ENCODE measurements around the gene ARNT2.

DNA sequence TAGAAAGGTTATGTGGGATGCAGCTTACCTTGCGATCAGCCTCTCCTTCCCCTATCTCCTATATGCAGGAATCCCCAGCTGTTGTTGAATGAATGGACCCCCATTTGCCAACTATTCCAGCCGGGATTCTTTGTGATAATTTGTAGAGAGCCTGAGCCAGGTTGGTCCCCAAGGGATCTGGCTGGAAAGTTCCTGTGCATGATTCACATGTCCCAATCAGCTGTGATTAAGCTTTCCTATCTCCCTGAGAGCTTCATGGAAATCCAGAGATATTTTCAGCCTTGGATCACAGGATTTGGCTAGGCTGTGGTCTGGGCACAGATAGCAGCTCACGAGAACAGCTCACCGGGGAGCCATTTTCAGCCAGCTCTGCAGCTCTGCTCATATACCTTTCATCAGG lies 76.7 kb downstream of the ARNT2 start:
- TF ChIP-seq CTCF (IDR thresholded peaks at IDR 0.05) (no peak), NR1H2 (CRISPR knock-in tag; IDR thresholded peaks at IDR 0.05) (no peak), ATF3 (CRISPR knock-in tag; conservative IDR thresholded peaks at IDR 0.05) (no peak), RELA (CRISPR knock-in tag; IDR thresholded peaks at IDR 0.05; ENCODE audit: borderline replicate concordance) (no peak), FOXJ3 (CRISPR knock-in tag; IDR thresholded peaks at IDR 0.05; ENCODE audit: borderline replicate concordance) (no peak), ZNF425 (CRISPR knock-in tag; conservative IDR thresholded peaks at IDR 0.05) (no peak), CREM (CRISPR knock-in tag; IDR thresholded peaks at IDR 0.05) (no peak), TP53 (CRISPR knock-in tag; IDR thresholded peaks at IDR 0.05) (no peak), FOXK1 (CRISPR knock-in tag; IDR thresholded peaks at IDR 0.05) (no peak), CREB1 (CRISPR knock-in tag; IDR thresholded peaks at IDR 0.05) (no peak), ZNF219 (CRISPR knock-in tag; IDR thresholded peaks at IDR 0.05; ENCODE audit: borderline replicate concordance) (no peak)
- TF ChIP-seq, protein P1, sequence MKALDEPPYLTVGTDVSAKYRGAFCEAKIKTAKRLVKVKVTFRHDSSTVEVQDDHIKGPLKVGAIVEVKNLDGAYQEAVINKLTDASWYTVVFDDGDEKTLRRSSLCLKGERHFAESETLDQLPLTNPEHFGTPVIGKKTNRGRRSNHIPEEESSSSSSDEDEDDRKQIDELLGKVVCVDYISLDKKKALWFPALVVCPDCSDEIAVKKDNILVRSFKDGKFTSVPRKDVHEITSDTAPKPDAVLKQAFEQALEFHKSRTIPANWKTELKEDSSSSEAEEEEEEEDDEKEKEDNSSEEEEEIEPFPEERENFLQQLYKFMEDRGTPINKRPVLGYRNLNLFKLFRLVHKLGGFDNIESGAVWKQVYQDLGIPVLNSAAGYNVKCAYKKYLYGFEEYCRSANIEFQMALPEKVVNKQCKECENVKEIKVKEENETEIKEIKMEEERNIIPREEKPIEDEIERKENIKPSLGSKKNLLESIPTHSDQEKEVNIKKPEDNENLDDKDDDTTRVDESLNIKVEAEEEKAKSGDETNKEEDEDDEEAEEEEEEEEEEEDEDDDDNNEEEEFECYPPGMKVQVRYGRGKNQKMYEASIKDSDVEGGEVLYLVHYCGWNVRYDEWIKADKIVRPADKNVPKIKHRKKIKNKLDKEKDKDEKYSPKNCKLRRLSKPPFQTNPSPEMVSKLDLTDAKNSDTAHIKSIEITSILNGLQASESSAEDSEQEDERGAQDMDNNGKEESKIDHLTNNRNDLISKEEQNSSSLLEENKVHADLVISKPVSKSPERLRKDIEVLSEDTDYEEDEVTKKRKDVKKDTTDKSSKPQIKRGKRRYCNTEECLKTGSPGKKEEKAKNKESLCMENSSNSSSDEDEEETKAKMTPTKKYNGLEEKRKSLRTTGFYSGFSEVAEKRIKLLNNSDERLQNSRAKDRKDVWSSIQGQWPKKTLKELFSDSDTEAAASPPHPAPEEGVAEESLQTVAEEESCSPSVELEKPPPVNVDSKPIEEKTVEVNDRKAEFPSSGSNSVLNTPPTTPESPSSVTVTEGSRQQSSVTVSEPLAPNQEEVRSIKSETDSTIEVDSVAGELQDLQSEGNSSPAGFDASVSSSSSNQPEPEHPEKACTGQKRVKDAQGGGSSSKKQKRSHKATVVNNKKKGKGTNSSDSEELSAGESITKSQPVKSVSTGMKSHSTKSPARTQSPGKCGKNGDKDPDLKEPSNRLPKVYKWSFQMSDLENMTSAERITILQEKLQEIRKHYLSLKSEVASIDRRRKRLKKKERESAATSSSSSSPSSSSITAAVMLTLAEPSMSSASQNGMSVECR (CRISPR knock-in tag; IDR thresholded peaks at IDR 0.05; ENCODE audit: borderline replicate concordance) = no peak
- TF ChIP-seq, protein P2, sequence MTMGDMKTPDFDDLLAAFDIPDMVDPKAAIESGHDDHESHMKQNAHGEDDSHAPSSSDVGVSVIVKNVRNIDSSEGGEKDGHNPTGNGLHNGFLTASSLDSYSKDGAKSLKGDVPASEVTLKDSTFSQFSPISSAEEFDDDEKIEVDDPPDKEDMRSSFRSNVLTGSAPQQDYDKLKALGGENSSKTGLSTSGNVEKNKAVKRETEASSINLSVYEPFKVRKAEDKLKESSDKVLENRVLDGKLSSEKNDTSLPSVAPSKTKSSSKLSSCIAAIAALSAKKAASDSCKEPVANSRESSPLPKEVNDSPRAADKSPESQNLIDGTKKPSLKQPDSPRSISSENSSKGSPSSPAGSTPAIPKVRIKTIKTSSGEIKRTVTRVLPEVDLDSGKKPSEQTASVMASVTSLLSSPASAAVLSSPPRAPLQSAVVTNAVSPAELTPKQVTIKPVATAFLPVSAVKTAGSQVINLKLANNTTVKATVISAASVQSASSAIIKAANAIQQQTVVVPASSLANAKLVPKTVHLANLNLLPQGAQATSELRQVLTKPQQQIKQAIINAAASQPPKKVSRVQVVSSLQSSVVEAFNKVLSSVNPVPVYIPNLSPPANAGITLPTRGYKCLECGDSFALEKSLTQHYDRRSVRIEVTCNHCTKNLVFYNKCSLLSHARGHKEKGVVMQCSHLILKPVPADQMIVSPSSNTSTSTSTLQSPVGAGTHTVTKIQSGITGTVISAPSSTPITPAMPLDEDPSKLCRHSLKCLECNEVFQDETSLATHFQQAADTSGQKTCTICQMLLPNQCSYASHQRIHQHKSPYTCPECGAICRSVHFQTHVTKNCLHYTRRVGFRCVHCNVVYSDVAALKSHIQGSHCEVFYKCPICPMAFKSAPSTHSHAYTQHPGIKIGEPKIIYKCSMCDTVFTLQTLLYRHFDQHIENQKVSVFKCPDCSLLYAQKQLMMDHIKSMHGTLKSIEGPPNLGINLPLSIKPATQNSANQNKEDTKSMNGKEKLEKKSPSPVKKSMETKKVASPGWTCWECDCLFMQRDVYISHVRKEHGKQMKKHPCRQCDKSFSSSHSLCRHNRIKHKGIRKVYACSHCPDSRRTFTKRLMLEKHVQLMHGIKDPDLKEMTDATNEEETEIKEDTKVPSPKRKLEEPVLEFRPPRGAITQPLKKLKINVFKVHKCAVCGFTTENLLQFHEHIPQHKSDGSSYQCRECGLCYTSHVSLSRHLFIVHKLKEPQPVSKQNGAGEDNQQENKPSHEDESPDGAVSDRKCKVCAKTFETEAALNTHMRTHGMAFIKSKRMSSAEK (CRISPR knock-in tag; IDR thresholded peaks at IDR 0.05; ENCODE audit: borderline replicate concordance) = no peak
